NB4 (cell line): ENCODE results near the gene BCAS3.

Experiments used
- CTCF ChIP-seq: IDR thresholded peaks from one replicate; pipeline ENCODE4 v1.5.1; 2012; ENCODE audit warnings: low read depth, low read length
- MAX ChIP-seq: IDR thresholded peaks from 2 replicates; pipeline ENCODE4 v1.6.1; 2011; ENCODE audit warnings: low read depth, low read length
- POLR2A ChIP-seq: IDR thresholded peaks from 2 replicates; pipeline ENCODE4 v1.6.1; 2011; ENCODE audit warnings: mild to moderate bottlenecking; ENCODE audit not compliant: insufficient read length; ENCODE audit errors: extremely low read depth

- TF ChIP-seq CTCF, result no peak
- no peak for TF ChIP-seq POLR2A
- no peak for TF ChIP-seq MAX
Observed at GRCh38 chr17:61259360-61259759, 581.7 kb downstream of the BCAS3 start.
